ENCODE measurements around the gene UCP2.

The UCP2 gene

DNA sequence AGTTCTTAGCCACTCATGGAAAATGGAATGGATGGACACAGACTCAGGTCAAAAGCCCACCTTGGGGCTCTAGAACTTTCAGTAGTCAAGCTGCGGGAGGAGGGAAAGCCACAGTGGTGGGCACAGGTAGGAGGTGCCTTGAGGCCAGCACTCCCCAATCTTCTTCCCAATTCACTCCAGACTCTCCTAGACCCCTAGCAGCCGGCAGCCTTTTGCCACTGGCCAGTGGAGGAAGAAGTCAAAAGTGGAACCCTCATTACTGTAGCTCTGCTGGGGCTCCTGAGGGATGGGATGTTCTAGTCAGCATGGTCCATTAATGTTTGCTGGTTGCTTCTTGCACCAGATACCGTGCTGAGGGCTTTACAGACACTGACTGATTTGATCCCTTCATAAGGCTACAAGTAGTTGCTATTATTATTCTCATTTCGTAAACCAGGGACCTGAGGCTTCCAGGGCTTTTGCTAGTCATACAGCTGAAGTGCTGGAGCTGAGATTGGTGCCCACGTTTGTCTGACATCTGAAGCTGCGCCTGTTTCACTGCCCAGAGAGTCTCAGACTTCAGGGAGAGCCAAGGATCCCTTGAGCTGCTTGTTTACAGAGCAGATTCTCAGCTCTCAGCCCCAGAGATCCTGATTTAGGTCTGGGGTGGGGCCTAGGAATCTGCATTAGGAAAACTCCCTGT lies 25.2 kb upstream of the UCP2 start:
- TF ChIP-seq JUND (IDR thresholded peaks at IDR 0.05; ENCODE audit: low read depth), result no peak

DNA sequence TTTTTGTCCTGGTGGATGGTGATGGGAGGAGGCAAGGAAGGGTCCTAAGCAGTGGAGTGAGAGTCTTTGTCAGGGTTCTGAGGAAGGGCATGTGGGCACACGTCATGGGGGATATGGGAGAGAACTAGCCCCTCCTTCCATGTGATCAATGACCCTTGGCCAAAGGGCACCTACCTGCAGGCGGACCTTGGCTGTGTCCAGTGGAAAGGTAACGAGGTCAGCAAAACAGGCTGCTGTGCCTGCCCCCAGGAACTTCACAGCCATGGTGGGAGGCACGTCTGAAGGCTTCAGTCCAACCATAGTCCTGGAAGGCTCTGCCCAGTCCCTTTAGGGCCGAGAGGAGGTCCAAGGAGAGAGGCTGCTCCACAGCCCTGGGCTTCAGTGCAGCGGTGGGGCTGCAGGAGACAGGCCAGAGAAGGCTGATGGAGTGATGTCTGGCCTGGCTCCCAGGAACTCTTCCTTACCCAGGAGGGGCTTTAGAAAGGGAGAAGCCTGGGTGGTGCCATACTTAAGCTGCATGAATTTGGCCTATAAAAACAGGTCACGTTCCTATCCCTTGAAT lies 24.2 kb upstream of the UCP2 start:
- DNase-seq (ENCODE audit: low read depth in 1 of 2, low spot score in 1 of 2), result no peak
- in situ Hi-C loops (cut with HindIII; ENCODE audit: low pct_unique_long_range_greater_than_20kb, low sequenced_read_pairs), result no loop called here
- TF ChIP-seq JUND (IDR thresholded peaks at IDR 0.05; ENCODE audit: low read depth), result no peak

More for the DNA sequence above, 25.2 kb upstream of the UCP2 start:
- DNase-seq (ENCODE audit: low read depth in 1 of 2, low spot score in 1 of 2), result no peak
- in situ Hi-C loops (cut with HindIII; ENCODE audit: low pct_unique_long_range_greater_than_20kb, low sequenced_read_pairs), result no loop called here

DNA sequence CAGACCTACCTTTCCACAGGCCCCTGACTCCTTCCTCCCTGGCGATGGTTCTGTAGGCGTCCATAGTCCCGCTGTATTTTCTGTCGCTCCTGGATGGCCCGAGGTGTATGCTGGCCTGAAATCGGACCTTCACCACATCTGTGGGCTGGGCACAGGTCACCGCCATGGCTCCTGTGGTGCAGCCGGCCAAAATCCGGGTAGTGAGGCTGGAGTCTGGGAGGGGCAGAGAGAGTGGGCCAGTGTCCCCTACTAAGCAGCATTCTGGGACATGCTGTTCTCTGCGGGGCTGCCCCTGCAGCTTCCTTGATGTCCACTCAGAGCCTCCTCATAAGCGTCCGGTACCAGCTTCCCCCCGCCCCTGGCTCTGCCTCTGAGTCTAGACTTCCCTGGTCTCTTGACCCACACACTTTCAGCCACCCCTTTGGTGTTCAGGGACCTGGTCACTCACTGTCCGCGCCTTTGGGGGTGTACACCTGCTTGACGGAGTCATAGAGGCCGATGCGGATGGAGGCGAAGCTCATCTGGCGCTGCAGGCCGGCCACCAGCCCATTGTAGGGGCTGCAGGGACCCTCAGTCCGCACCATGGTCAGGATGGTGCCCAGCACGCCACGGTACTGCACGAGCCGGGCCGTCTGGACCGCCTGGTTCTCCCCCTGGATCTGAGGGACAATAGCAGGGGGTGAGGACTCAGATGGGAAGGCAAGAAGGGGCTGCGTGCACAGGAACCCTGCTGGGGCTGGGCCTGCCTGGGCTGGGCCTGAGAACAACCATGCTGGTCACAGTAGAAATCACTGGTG lies 23.3 kb upstream of the UCP2 start:
- in situ Hi-C loops (cut with HindIII; ENCODE audit: low pct_unique_long_range_greater_than_20kb, low sequenced_read_pairs), result no loop called here
- no peak for TF ChIP-seq JUND (IDR thresholded peaks at IDR 0.05; ENCODE audit: low read depth)
- no peak for DNase-seq (ENCODE audit: low read depth in 1 of 2, low spot score in 1 of 2)

DNA sequence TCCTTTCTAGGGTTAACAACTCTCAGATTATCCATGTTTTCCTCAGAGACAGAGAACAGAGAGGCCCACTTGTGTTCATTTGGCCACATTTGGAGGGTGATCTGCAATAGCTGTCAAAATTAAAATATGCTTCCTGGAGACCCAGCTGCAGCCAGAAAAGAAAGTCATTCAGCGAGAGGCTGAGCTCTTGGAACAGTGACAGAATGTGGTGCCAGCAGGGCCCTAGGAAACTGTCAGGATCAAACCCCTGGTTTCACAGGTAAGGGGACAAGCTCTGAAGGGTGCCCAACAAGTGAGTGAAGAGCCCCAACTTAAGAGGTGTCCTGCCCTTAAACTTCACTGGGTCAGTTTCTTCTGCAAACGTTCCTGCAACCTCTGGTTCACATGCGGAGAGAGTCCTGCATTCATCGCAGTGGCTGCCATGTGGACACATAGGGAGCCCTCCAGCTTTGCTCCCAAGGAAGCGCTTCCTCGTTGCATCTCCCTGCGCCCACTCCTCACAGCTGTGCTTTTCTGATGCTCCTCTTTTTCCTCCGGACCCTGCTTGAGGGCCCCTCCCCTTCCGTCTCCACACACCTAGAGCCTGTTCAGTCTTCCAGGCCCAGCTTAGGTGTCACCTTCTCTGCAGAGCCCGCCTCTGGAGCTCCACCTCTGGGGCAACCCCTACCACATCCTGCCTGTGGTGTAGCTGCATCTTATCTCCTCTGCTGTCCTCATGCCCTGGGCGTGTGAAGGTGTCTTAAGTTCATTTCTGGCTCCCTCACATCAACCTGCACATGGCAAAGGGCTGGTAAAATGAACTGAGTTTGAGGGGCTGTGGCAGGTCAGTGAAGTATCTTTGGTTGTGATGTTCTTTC lies 22.3 kb upstream of the UCP2 start:
- DNase-seq (ENCODE audit: low read depth in 1 of 2, low spot score in 1 of 2), result no peak

DNA sequence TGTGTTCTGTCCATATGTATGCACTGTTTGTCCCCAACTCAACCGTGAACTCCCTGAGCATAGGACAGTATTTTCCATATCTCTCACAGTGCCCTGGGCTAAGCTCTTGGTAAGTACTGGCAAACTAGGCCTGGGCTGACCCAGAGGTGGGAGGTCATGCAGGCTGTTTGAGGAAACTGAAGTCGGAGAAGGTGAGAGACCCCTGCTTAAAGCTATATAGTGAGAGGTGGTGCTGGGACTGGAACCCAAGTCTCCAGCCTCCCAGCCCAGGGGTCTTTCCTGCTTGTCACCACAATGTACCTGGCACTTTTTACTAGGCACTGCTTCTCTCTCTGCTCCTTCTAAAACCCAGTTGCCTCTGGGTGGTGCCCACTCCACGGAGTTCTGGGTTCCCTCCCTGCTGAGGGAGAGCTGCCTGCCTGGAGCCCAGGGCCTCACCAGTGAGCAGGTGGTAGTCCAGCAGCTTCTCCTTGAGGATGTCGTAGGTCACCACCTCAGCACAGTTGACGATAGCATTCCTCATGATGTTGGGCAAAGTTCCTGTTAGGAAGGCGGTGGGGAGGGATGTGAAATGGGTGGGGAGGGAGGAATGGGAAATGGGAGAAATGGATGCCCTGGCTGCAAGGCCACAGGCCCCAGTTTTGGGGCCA lies 21.5 kb upstream of the UCP2 start:
- in situ Hi-C loops (cut with HindIII; ENCODE audit: low pct_unique_long_range_greater_than_20kb, low sequenced_read_pairs), result no loop called here
- TF ChIP-seq JUND (IDR thresholded peaks at IDR 0.05; ENCODE audit: low read depth), result no peak
- DNase-seq (ENCODE audit: low read depth in 1 of 2, low spot score in 1 of 2), result no peak

More for the DNA sequence above, 22.3 kb upstream of the UCP2 start:
- in situ Hi-C loops (cut with HindIII; ENCODE audit: low pct_unique_long_range_greater_than_20kb, low sequenced_read_pairs), result no loop called here
- no peak for TF ChIP-seq JUND (IDR thresholded peaks at IDR 0.05; ENCODE audit: low read depth)

DNA sequence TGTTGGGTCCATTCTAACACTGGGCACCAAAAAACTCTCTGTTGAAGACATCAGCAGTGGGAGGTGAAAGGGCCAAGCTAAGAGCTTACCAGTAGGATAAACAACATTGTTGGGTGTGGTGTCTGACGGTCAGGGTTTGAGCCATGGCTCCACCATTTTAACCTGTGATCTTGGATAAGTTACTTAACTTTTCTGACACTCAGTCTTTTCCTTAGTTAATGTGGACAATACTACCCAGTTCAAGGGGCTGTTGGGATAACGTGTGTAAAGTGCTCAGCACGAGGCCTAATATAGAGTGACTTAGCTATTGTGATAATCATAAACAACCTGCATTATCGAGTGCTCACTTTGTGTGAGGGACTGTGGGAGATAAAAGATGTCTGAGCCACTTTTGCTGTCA lies 20.2 kb upstream of the UCP2 start:
- TF ChIP-seq JUND (IDR thresholded peaks at IDR 0.05; ENCODE audit: low read depth), result no peak
- in situ Hi-C loops (cut with HindIII; ENCODE audit: low pct_unique_long_range_greater_than_20kb, low sequenced_read_pairs), result no loop called here
- DNase-seq (ENCODE audit: low read depth in 1 of 2, low spot score in 1 of 2), result no peak

DNA sequence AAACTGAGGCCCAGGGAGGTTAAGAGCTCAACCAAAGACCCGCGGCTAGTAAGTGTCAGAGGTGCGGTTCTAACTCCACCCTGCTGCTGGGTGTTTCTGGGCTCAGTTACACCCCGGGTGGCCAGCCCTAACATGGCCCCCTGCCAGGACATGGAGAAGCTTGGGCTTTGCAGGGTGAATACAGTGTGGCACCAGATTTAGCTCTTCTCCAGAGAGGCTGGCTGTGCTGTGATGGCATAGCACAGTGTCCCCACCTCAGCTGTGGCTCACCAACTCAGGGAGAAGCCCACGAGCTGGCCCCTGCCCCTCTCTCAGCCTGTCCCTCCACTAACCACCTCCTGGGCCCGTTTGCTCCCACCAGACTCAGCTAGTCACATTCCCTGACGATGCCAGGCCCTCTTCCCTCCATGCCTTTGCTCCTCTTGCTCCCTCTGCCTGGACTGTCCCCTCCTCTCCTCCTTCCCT lies 19.2 kb upstream of the UCP2 start:
- no peak for TF ChIP-seq JUND (IDR thresholded peaks at IDR 0.05; ENCODE audit: low read depth)
- in situ Hi-C loops (cut with HindIII; ENCODE audit: low pct_unique_long_range_greater_than_20kb, low sequenced_read_pairs), result no loop called here
- DNase-seq (ENCODE audit: low read depth in 1 of 2, low spot score in 1 of 2), result no peak

DNA sequence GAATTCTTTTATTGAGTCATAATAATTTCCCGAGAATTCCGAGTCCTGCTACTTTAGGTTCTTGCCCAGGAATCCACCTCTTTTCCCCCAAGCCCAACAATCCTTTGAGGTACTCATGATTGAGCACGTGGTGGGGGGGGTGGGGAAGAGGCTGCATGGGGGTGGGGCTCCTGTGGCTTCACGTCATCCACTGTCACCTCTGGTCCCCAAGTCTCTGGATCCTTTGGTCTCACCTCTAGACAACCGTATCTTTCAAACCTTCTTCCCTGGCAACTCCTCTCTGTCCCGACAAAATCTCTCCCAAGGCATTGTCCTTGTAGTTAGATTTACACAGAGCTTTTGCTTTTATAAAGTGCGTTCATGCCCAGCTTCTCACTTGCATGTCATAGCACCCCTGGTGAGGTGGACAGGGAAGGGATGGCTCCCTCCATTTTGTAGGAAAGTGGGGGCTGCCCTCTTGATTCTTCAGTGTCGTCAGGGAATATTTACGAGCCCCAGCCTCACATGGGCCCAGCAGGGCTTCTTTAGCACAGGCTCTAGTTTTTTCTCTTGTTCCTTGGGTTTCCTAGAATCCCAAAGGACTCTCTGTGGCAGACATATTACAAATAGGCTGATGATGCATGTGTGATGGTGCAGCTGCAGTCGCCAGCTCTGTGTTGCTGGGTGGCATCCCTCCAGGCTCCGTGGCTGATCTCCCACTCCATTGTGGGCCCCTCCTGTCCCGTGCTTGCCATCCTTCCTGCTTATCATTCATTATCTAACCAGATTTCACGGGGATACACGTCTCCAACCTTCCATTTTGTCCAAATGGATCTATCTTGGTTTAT lies 17.9 kb upstream of the UCP2 start:
- in situ Hi-C loops (cut with HindIII; ENCODE audit: low pct_unique_long_range_greater_than_20kb, low sequenced_read_pairs), result no loop called here
- no peak for TF ChIP-seq JUND (IDR thresholded peaks at IDR 0.05; ENCODE audit: low read depth)
- DNase-seq (ENCODE audit: low read depth in 1 of 2, low spot score in 1 of 2), result no peak

DNA sequence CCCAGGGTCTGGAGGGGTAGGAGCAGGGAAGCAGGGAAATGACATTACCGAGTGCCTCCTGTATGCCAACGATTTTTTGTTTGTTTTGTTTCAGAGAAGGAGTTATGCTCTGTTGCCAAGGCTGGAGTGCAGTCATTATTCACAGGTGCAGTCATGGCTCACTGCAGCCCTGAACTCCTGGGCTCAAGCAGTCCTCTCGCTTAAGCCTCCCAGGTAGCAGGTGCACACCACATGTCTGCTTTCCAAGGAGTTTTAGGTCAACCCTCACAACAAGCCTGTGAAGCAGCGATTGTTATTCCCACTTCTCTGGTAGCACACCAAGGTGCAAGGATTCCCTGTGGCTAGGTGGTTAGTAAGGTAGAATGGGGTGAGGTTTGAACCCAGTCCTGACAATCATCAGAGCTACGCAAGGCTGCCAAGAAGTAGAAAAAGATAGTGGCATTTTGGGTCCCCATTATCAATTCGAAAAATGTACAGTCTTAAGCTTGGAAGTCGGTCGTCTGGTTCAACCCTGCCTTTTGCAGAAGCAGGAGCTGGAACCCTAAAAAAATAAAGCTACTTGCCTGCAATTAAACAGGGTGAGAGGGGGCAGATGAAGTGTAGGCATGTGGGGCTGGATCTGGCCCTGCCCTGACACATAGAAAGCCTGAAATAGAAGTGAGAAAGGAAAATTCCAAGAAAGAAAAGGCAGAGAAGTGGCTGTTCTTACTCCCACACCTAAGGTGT lies 17.1 kb upstream of the UCP2 start:
- no peak for DNase-seq (ENCODE audit: low read depth in 1 of 2, low spot score in 1 of 2)
- in situ Hi-C loops (cut with HindIII; ENCODE audit: low pct_unique_long_range_greater_than_20kb, low sequenced_read_pairs), result no loop called here
- no peak for TF ChIP-seq JUND (IDR thresholded peaks at IDR 0.05; ENCODE audit: low read depth)

DNA sequence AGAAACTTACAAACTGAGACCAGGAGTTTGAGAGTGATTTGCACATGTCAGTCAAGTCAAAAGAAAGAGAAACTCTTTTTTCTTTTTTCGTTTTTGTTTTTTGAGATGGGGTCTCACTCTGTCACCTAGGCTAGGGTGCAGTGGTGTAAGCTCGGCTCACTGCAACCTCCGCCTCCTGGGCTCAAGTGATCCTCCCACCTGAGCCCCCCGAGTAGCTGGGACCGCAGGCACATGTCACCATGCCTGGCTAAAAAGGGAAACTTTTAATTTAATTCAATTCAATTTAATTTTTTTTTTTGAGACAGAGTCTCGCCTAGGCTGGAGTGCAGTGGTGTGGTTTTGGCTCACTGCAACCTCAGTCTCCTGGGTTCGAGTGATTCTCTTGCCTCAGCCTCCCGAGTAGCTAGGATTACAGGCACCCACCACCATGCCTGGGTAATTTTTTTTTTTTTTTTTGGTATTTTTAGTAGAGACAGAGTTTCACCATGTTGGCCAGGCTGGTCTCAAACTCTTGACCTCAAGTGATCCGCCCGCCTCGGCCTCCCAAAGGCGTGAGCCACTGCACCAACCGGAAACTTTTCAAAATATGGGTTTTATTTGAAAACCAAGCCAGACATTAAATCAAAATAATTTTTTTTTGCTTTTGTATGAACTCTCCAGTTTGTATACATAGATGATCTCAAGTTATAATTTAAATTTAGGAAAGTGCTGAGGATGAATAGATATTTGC lies 16.4 kb upstream of the UCP2 start:
- no peak for TF ChIP-seq JUND (IDR thresholded peaks at IDR 0.05; ENCODE audit: low read depth)
- no peak for DNase-seq (ENCODE audit: low read depth in 1 of 2, low spot score in 1 of 2)
- in situ Hi-C loops (cut with HindIII; ENCODE audit: low pct_unique_long_range_greater_than_20kb, low sequenced_read_pairs), result no loop called here
